ENCODE measurements around the gene HOXC13.

Gene HOXC13

DNA sequence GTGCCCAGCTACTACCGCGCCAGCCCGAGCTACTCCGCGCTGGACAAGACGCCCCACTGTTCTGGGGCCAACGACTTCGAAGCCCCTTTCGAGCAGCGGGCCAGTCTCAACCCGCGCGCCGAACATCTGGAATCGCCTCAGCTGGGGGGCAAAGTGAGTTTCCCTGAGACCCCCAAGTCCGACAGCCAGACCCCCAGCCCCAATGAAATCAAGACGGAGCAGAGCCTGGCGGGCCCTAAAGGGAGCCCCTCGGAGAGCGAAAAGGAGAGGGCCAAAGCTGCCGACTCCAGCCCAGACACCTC is 47.0 kb downstream of the HOXC13 start:
- TF ChIP-seq, protein P1, sequence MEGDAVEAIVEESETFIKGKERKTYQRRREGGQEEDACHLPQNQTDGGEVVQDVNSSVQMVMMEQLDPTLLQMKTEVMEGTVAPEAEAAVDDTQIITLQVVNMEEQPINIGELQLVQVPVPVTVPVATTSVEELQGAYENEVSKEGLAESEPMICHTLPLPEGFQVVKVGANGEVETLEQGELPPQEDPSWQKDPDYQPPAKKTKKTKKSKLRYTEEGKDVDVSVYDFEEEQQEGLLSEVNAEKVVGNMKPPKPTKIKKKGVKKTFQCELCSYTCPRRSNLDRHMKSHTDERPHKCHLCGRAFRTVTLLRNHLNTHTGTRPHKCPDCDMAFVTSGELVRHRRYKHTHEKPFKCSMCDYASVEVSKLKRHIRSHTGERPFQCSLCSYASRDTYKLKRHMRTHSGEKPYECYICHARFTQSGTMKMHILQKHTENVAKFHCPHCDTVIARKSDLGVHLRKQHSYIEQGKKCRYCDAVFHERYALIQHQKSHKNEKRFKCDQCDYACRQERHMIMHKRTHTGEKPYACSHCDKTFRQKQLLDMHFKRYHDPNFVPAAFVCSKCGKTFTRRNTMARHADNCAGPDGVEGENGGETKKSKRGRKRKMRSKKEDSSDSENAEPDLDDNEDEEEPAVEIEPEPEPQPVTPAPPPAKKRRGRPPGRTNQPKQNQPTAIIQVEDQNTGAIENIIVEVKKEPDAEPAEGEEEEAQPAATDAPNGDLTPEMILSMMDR (IDR thresholded peaks at IDR 0.05), result no peak

DNA sequence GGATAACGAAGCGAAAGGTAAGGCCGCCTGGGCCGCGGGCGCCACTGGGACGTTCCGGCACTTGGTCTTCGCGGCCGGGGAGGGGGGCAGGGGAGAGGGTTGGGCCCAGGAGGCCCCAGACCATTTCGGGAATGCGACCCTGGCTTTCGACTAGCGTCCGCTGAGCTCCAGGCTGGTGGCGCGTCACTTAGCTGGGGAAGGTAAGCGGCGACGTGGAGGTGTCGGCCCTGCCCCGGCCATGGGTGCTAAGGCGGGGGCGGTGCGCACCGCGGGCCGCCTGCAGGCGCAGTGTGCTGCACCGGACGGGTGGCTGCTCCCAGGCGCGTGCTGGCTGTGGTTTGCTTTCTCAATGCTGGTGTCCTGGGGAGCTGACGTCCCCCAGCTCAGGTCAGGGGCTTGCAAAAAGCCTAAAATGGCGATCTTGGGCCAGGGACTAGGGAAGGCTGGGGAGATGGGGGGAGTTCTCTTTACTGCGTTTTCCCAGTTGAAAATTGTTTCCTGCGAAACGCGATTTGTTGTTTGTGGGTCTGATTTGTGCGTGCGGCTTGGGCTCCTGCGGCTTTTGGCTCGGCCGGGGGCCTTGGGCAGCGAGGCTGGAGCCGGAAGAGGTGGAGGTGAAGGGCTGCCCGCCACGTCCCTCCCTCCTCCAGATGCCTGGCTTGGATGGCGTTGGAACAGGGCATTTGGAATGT is 47.5 kb downstream of the HOXC13 start:
- TF ChIP-seq, protein P1 (IDR thresholded peaks at IDR 0.05), result no peak

DNA sequence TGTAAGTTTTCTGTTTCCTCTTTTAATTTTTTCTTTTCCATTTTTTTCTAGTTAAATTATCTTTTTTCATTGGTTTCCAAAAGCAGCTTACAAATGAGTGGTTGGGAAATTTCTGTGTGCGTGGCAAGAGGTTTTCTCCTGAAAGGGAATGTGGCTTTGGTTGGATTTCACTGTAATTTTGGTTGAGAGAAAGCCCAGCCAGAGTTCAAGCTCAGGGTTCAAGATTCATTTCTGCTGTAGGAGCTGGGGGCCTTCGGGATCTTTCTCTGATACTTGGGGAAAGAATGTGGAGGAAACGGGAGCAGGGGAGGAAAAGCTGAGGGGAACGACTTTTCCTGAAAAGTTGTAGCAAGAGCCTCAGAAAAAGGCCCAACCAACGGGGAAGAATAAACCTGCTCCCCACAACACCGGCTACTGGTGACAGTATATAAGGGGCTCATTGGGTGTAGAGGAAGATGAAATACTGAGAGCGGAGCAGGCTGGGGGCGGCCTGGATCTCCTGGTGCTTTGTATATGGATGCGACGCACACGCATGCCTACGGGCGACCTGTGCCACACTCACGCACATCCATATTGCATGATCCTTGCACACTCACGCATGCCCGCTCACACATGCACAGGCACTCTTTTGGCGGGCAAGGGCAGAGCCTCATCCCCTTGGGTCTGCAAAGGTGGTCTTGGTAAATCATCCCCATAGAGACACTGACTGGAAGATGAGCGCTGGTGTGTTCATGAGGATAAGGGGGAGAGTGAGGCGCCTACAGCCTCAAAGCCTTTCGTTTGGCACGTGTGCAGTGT is 48.3 kb downstream of the HOXC13 start:
- TF ChIP-seq, protein P1 (IDR thresholded peaks at IDR 0.05), result no peak

DNA sequence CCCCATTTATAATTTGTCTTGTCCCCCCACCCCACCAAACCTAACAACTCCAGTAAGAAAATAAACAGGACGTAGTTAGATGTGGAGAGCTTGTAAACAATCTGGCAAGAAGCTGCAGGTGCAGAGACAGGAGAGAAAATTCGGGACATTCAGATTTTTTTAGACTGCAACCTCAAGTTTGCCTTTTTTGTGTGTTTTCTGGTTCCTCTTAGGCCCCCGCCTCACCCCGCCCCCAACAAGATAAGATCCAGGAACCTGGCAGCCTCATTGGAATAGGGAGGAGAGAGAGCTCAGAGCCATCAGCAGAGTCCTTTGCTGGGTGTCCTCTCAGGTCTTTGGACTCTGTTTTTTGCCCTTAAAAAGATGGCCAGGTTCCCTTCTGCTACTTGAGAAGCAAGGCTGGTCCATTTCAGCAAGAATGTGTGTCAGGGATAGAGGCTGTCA is 49.2 kb downstream of the HOXC13 start:
- TF ChIP-seq, protein P1 (IDR thresholded peaks at IDR 0.05), result no peak

DNA sequence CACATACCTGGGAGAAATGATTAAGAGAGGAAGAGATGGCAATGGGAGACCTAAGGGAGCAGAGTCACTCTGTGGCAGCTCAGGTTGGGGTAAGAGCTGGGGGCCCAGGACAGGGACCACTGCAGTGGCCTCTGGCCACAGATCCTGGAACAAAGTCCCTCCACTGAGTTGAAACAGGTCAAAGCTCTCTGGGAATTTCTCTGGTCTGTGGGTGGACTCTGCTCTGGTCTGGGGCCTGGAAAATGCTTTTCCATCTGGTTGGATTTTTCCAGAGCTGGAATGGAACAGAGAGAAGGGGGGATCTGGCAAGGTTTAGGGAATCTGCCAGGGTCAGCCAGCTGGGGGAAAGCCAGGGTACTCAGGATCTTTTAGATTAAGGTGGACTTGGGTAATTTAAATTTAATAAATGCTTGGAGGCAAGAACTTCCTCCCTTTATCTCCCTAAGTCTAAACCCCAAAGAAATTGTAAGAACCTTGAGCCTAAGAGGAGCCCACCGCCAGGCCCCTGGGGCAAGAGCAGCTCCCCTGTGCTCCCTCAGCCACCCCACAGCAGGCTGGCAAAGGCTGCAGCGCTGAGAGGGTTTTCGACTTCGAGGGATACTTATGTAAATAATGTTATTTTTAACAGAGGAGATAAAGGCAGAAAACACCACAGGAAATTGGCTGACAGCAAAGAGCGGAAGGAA is 50.1 kb downstream of the HOXC13 start:
- TF ChIP-seq, protein P1 (IDR thresholded peaks at IDR 0.05), result no peak

DNA sequence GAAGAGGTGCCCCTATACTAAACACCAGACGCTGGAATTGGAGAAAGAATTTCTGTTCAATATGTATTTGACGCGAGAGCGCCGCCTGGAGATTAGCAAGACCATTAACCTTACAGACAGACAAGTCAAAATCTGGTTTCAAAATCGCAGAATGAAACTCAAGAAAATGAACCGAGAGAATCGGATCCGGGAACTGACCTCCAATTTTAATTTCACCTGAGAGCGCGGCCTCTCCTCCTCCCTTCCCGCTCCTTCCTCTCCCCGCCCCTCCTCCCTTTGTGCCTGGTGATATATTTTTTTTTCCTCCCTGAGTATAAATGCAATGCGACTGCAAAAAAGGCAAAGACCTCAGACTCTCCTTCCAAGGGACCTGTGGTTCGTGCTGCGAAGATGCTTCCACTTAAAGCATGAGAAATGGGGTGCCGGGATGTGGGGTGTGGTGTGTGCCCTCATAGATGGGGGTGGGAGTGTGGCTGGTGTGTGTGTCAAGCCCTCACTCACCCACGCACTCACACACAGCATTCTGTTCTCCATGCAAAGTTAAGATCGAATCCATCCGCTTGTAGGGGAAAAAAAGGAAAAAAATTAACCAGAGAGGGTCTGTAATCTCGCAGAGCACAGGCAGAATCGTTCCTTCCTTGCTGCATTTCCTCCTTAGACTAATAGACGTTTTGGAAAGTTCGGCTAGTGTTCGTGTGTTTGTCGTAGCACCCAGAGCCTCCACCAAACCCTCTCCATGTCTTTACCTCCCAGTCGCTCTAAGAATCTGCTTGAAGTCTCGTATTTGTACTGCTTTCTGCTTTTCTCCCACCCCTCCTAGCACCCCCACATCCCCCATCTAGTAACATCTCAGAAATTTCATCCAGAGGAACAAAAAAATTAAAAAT is 50.8 kb downstream of the HOXC13 start:
- TF ChIP-seq, protein P1 (IDR thresholded peaks at IDR 0.05), result peak; percentile 75
